ENCODE results near the gene IGFLR1.

- TF ChIP-seq POLR2AphosphoS5 (IDR thresholded peaks at IDR 0.05) (no peak), TAF1 (IDR thresholded peaks at IDR 0.05; ENCODE audit: low read depth) (no peak)
- TF ChIP-seq, protein P1, sequence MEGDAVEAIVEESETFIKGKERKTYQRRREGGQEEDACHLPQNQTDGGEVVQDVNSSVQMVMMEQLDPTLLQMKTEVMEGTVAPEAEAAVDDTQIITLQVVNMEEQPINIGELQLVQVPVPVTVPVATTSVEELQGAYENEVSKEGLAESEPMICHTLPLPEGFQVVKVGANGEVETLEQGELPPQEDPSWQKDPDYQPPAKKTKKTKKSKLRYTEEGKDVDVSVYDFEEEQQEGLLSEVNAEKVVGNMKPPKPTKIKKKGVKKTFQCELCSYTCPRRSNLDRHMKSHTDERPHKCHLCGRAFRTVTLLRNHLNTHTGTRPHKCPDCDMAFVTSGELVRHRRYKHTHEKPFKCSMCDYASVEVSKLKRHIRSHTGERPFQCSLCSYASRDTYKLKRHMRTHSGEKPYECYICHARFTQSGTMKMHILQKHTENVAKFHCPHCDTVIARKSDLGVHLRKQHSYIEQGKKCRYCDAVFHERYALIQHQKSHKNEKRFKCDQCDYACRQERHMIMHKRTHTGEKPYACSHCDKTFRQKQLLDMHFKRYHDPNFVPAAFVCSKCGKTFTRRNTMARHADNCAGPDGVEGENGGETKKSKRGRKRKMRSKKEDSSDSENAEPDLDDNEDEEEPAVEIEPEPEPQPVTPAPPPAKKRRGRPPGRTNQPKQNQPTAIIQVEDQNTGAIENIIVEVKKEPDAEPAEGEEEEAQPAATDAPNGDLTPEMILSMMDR (IDR thresholded peaks at IDR 0.05; ENCODE audit: poor library complexity, severe bottlenecking) = no peak
These were observed 48.0 kb upstream of the IGFLR1 start for GRCh38 chr19:35789978-35790944.
